Islet precursor cell (in vitro differentiated cells): Measurements from ENCODE around the gene S100A3.
A peak's percentile ranks its signal among the peaks of the same experiment; 100 is the strongest.

Source experiments
- DNase-seq: peaks from one replicate; pipeline ENCODE4 v3.0.0-alpha.2; 2018

The S100A3 gene

DNA sequence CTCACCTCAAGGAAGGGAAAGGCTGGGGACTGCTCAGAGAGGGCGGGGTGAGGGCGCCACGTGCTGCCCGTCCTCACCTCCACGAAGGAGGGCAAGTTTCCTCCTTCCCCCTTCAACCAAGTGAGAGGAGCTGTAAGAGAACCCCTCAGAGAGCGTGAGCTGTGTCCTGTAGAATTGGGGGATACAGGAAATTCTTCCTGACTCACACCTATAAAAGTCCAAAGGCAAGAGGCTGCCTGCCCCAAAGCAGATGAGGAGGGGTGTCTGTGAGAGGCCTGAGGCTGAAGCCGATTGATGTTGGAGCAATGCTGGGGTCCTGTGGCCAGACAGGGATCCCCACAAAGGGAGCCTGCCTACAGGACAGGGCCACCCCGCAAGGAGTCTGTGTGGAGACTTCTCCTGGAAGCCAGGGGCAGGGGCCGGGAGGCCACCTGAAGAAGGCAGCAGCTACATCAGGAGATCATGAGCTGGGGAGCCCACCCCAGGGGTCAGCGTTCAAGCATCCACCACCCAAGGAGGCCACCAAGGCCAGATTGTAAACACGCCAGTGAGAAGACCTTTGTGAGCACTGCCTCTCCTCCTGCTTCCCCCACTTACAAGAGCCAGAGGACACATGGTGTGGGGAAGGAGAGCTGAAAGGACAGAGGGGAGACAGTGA, 41.0 kb downstream of the S100A3 start:
- no peak for DNase-seq

DNA sequence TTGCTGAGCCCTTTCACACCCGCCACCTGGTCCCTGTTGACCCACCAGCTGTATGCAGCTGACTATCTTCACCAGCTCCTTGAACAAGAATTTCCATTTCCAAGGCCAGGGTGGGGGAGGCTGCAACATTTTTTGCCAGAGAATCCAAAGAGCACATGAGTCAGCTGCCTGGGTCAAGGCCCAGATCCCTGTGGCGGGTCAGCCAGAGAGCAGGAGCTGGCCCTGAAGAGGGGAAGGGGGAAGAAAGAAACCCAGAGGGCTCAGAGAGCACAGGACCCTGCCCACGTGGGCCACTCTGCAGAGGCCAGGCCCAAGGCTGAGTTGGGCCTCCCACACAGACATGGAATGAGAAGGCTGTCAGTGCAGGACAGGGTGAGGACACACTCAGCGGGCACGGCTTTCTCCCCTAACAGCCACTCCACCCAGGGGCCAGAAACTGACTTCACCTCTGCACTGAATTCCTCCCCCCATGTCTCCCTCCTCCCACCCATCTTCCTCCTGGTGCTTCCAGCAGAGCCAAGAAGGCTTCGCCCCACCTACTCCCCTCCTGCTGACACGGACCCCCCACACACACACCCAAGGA, 42.1 kb downstream of the S100A3 start:
- peak; percentile 89 for DNase-seq

DNA sequence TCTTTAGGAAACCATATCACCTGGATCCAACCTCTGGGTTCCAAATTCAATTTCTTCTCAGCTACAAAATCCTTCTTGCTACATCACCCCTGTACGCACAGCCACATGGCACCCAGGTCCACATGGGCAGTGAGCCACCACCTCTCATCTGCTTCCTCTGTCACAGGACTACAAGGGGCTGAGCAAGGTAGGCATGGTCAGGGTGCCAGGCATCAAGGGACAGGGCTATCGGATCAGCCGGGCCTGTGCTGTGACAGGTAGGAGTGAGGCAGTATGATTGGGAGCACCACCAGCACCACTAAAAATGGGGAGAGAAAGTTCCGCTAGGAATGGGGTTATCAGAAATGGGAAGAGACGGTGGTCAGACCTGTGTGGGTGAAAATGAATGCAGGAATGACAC, 42.7 kb downstream of the S100A3 start:
- no peak for DNase-seq

DNA sequence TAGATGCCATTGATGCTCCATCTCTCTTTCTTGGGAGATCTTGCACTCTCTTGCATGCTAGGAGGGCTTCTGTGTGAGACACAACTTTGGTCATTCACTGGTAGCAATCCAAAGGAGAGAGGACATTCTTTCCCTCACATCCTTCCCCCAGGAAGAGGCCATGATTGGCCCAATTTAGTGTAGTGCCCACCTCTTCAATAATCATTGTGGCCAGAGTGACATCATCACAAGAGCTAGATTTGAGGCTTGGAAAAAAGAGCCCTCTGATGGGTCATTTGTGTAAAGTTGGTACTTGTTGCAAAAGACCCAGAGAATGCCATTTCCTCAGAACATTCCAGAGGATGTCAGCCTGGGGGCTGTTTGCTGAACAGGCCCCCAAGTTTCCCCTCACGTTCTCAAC, 43.5 kb downstream of the S100A3 start:
- no peak for DNase-seq

DNA sequence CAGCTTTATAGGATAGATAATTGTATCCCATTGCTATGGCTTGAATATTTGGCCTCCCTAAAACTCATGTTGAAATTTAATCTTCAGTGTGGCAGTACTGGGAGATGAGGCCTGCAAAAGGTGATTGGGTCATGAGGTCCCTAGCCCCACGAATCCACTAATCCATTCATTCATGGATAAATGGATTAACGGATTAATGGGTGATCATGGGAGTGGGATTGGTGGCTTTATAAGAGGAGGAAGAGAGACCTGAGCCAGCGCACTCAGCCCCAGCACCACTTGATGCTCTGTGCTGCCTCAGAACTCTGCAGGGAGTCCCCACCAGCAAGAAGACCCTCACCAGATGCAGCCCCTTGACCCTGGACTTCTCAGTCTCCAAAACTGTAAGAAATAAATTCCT, 45.3 kb downstream of the S100A3 start:
- DNase-seq = no peak

DNA sequence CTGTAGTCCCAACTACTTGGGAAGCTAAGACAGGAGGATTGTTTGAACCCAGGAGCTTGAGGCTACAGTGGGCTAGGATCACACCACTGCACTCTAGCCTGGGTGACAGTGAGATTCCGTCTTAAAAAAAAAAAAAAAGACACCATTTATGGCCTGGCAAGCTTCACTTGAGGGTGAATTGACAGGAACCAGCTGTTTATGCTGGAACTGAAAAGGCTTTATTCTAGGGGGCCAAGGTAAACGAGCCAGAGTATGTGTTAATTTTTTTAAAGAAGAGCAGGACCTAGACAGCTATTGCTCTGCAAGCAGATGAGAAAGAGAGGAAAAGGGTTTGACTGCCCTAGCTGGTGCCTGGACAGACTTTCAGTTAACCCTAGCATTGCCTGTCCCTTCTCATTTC, 50.3 kb downstream of the S100A3 start:
- DNase-seq = peak; percentile 16
